Daoy (cell line): ENCODE data around the gene GAL3ST2. TPM values are rescaled to one million over a fixed set of nuclear protein-coding genes. Genes with fewer than 3 reads are reported as not detected.
"Not testable (repeated sequence)": the region's sequence is repeated elsewhere in the genome, so short reads cannot be mapped to it uniquely, and the experiment has no call there.

Experiments
- DNase-seq: peaks from one replicate; pipeline ENCODE4 v3.0.0-alpha.2; 2015; ENCODE audit warnings: low read depth
- total RNA-seq: library from RNA; depleted of rRNA; stranded (reverse); fragments of >200 nt; shearing (Covaris generic); gene quantifications from 2 replicates; pipeline ENCODE4 v1.2.3, GENCODE V29; 2014

GAL3ST2 gene
- total RNA-seq, 1 experiment from 2014 or later, result not detected

GRCh38 chr2:241795021-241795999 is 18.7 kb downstream of the GAL3ST2 start:
- no peak for DNase-seq

GRCh38 chr2:241796209-241796608 is 19.6 kb downstream of the GAL3ST2 start:
- no peak for DNase-seq

- DNase-seq, result peak; percentile 0
Measured at GRCh38 chr2:241796610-241797138, 20.1 kb downstream of the GAL3ST2 start.

GRCh38 chr2:241797441-241798080 is 20.9 kb downstream of the GAL3ST2 start:
- DNase-seq, result no peak

GRCh38 chr2:241798081-241798630 is 21.5 kb downstream of the GAL3ST2 start:
- DNase-seq, result no peak

GRCh38 chr2:241798631-241799521 is 22.3 kb downstream of the GAL3ST2 start:
- peak; percentile 2 for DNase-seq

GRCh38 chr2:241799522-241800197 is 23.0 kb downstream of the GAL3ST2 start:
- no peak for DNase-seq

- not testable (repeated sequence) for DNase-seq
Measured at GRCh38 chr2:241800198-241800903, 23.7 kb downstream of the GAL3ST2 start.

- DNase-seq, result no peak
Measured at GRCh38 chr2:241801611-241802420, 25.2 kb downstream of the GAL3ST2 start.

GRCh38 chr2:241802421-241803318 is 26.0 kb downstream of the GAL3ST2 start:
- no peak for DNase-seq

GRCh38 chr2:241803387-241804325 is 27.0 kb downstream of the GAL3ST2 start:
- peak; percentile 54 for DNase-seq

- DNase-seq, result peak; percentile 41
Measured at GRCh38 chr2:241804326-241805229, 28.0 kb downstream of the GAL3ST2 start.

- not testable (repeated sequence) for DNase-seq
Measured at GRCh38 chr2:241806217-241806616, 29.6 kb downstream of the GAL3ST2 start.

- no peak for DNase-seq
Measured at GRCh38 chr2:241808051-241808720, 31.6 kb downstream of the GAL3ST2 start.

- no peak for DNase-seq
Measured at GRCh38 chr2:241808721-241809382, 32.2 kb downstream of the GAL3ST2 start, which contains the start of gene NEU4. TSS of gene NEU4 (plus strand) at chr2:241809193. CDS start at chr2:241814485, 5,292 bp downstream.
